ENCODE results near the gene UBA3. TPM values are rescaled to one million over a fixed set of nuclear protein-coding genes. Genes with fewer than 3 reads are reported as not detected.

UBA3 gene
- total RNA-seq: 47.8 TPM

DNA sequence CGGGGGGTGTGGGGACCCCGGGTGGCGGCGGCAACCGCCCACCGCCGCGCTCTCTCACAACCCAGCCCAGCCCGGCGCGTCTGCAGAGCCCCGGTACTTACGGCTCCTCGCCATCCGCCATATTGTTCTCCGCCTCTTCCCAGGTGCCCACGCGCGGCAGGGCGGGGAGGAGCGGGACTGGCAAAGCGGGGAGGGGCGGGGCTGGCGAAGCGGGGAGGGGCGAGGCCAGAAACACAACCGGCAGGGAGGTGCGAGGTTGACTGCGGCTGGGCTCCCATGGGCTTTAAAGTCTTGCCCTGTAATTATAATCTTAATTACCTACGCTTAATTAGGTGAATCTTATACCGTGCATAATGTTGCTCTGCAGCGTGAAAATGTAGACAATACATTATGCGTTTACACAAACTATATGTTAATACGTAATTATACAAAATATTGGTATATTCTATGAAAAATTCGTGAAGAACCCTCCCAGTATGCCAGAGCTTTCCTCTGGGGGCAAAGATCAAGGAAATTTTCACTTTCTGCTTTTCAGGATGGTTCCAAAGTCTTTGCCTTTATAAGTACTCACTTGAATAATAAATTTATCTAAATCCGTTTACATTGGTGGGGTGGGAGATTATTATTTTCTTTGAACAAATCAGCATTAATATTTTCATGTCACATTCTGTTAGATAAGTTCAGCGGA lies at the start of gene UBA3:
UBA3 (minus strand) TSS at position 133 of the 688 bp plus-strand sequence; CDS start at position 121, 12 bp downstream.
- peak; percentile 89 for ATAC-seq

DNA sequence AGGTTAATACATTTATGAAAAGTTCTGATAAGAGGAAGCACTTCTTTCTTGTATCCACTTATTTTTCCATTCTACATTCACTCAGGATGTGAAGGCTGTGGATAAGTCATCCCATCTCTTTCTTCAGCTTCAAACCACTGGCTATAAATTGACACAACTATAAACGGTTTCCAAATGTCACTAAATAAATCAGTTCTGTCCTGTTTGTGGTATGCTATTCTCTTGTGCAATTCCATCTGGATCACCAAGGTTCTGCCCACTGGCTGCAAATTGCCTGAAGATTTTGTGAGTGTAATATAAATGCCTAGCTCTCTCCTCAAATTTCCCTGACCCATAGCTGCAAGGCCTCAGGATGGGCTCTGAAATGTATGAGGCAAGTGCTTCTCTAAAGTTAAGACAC lies 49.4 kb upstream of the UBA3 start:
- ATAC-seq: no peak

DNA sequence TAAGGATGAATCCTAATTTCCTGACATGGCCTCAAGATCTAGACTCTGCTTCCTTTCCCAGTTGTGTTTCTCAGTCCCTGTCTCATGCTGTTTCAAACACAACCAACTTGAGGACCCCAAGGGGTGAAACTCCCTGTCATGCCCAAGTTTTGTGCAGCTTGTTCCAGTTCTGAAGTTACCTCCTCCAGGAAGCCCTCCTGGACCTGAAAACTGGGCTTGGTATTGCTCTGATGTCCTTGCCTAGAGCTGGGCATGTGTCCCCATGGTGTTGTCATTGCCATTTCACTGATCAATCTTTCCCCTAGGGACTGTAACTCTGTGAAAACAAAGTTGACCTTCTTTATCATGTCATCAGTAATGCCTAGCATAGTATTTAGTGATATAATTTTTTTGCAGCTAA lies 48.3 kb upstream of the UBA3 start:
- ATAC-seq: no peak

DNA sequence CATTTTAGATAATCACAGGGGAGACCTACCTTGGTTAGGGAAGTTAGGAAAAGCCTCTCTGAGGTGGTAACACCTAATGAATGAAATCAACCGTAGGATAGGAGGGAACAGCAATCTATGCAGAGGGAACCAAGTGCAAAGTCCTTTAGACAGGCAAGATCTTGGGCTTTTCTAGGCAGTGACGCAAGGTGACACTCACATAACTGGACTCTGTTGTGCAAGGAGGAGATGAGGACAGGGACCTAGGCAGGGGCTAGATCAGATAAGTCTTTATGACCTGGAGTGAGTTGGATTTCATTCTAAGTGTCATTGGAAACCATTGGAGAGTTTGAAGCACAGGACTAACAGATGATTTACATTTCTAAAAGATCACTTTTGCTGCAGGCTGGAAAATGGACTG lies 46.8 kb upstream of the UBA3 start:
- no peak for ATAC-seq

DNA sequence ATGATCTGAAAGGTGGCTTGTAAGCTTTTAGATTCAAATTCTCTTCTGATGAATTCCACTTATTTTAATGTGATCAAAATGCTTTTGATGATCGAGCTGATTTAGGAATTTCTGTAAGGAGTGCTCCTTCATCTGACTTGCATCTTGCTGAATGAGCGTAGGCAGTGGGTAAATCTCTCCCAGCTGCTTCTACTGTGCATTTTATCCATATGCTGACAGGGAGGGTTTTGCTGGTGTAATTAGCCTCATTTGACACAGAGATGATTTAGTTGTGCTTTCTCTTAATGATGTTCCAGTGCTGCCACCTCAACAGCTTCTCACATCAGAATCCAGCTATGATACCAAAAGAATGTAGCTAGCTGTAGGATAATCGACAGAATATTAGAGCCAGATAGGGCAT lies 46.1 kb upstream of the UBA3 start:
- ATAC-seq: no peak

DNA sequence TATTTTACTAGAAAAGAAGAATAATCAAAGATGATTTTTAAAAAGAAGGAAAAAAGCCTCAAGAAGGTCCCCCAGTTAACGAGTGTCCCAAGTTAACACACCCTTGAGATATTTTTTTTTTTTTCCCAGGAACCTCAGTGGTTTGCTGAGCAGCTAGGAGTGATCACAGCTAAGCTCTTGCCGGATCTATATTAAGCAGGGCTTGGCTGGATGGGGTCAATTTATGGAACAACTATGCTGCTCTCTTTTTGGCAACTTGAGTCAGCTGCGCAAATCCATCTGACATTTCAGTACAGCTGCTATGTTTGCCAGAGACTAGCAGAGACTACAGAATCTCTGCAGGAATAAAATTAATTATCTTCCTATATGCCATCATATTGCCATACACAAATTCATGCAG lies 42.2 kb upstream of the UBA3 start, which contains the start of gene LMOD3:
LMOD3 (minus strand) TSS at position 193 of the 400 bp plus-strand sequence. CDS start 209 bp downstream, outside the sequence.
- no peak for ATAC-seq

DNA sequence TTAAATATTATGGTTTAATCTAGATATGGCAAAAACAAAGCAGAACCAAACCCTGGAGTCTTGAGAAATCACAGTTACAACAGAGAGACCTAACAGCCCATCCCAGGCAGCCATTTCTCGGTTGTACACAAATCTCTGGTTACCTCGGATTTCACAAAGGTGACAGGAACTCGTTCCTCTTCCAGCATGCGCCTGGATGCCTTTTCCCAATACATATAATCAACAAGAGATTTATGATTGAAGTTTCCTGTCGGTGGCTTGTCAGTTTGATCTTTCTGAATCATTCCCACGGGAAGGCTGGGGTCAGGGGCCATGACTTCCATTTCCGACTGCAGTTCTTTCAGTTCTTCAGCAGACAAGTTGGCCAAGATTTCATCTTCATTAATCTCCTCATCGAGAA lies 41.8 kb upstream of the UBA3 start:
- no peak for ATAC-seq

DNA sequence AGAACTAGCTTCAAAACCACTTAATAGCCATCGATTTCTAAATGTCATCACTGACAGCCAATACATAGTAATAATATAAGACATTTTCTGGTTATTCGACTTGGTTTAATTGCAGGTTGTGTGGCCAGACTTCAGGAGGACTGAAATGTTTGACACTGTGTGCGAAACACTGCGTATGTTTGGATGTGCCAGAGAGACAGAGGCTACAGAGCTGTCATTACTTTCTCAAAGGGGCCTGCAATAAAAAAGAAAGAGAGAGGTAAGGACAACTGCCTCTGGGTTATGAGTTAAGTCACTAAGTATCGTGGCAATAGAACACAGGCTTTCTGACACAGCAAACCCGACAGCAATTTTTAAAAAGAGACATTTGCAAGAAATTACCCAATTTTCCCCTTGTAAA lies 41.3 kb upstream of the UBA3 start:
- ATAC-seq: no peak

DNA sequence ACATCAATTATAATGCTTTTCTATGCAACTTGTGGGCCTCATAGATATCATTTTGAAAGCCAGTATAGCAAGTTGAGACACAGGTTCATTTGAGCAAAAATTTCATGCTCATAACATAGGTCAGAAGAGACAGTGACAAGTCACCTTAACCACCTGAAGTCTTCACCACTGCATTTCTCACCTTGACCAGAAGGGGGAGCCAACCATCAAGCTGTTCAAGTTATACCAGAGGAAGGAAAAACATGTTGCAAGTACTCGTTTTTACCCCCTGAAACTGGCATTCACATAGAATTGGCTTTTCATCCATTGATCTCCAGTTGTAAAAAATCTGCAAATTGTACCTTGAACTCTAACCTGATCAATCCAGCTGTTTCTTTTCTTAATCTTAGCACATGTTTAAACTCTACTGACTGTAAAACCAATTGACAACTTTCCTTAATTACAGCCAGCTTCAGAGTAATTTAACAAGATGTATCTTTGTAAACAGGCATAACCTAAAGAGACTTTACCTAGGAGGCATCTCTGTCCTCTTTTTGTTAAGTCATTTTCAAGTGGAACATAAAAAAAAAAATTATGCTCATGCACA lies 40.8 kb upstream of the UBA3 start:
- ATAC-seq: peak; percentile 69

DNA sequence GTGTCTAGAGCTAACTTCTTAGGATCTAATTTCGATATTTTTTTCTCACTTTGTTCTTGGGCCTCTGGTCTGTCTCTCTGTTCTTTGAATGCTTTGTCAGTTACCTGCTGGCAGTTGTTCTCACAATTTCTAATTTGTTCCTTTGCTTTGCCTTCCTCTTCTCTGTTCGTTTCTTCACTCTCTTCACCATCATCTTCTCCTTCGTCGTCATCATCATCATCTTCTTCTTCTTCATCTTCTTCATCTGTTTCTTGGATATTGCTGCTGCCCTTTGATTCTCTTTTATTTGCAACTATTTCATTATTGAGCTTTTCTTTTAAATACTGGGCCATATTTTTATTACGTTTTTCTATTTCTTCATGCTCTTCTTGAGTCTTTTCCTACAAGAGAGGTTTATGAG lies 39.5 kb upstream of the UBA3 start:
- no peak for ATAC-seq

DNA sequence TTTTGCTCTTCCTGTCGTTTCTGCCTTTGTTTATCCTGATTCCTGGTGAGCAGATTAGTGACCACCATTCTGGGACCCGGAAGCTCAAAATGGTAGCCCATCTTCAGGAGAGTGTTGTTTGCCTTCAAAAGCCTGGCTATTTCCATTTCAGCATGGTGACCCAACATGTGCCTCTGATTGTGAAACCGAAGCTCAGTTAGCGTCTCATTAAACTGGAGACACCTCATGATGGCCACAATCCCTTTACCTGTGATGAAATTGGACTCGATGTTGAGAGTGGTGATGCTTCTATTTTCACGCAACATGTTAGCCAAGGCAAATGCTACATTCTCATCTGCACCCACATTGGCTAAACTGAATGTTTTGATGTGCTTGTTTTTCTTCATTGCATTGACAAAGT lies 39.0 kb upstream of the UBA3 start:
- ATAC-seq: no peak

DNA sequence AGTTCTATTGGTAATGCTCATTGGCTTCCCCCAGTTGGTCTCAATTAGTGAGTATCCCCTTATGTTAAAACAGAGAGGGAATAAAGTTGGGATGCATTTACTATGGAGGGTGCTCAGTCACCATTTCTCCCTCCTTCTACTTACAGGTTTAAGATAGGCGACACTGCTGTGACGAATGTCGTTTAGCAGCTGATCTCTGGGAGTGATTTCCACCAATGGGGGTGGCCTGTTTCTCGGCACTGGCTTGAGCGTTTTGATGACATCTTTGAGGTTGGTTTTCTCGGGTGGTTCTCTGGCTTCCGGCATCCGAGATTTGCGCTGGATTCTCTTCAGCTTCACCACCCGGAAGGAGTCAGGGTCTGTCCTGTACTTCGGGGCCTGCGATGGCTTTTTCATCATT lies 38.4 kb upstream of the UBA3 start:
- no peak for ATAC-seq

DNA sequence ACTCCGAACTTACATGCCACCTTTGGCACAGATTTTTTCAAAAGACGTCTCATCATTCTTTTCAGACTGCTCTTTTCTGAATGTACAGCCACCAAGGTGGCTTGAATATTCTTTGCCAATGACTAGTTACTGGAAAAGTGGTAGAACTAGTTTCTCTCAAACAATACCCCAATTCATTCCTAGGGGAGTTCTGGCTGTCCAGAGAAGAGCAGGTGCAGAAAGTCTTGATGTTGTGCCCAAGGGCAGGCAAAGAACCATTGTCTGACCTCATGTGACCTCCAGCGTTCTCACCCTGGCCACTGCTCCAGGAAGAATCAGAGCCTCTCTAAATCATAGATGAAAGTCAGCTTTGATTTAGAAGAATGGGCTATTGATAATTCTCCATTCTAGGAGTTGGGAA lies 36.7 kb upstream of the UBA3 start:
- no peak for ATAC-seq

DNA sequence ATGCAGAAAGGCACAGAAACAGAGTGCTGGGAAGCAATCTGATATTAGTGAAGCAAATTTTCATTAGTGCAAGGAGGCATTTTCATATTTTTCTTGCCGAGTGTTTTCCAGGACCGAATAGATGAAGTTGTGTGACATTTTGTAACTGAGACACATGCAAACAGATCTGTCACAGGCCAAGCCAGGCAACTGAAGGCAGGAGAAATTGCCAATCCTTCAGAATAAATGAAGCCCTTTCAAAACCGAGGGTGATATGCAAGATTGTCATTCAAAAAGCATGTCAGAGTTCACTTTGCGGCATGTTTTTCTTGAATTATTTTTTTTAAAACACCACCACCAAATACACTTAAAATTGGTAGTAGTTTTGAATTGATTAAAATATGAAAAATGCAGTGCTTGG lies 36.0 kb upstream of the UBA3 start:
- ATAC-seq: no peak

DNA sequence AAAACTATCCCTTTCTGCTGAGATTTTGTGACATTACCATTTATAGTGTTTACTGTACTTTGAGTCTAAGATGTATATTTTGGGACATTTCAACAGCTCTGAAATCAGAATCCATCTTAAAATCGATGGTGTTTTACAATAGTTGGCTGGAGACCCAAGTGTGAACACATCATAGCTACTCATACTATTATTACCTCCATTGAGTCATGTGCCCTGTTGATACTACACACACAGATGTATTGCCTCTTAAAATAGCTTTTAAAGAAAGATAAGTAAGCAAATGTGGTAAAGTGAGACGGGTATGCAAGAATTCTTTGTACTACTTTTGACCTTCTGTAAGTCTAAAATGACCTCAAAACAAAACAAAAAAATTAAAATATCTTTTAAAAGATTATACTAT lies 35.6 kb upstream of the UBA3 start:
- no peak for ATAC-seq

DNA sequence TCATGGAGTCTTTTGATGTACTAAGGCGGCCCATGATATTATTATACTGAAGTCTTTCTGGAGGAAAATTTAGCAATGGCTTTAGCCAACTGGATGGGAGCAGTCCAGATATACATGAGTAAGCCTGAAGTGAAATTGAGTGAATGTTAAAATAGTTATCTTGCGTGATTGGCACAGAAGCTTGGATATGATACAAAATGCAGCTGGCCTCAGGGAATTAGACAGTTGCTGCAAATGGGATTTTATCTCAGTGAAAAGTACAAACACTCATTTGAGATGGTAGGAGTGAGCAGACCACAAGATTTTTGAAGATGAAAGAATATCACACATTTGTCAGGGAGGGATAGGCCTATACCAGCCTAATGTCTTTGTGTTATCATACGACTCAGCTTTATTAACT lies 33.4 kb upstream of the UBA3 start:
- ATAC-seq: no peak

DNA sequence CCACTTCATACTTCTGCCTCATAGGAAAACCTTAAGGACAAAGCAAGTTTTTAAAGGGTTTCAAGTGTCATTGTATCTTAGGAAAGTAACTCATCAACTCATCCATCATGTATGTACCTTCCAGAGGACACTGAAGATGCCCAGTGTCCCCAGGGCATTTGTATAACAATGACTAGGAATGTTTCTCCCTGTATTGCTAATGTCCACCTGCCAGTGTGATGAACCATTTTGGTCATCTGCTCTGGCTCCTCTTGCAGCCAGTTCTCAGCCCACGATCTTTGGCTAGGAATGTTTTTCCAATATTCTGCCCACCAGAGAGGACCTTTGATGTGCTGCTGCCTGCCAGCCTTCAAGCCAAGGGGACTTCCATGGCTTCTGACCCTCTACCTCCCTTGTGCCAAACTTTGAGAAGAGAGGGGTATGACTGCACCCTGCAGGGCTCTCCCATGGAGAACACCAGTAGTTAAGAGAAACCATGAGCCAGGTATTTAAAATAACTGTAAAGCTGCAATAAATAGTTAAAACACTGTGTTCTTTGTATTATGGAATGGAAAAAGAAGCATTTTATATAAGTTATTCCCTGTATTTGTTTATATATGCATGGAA lies 30.9 kb upstream of the UBA3 start:
- no peak for ATAC-seq

DNA sequence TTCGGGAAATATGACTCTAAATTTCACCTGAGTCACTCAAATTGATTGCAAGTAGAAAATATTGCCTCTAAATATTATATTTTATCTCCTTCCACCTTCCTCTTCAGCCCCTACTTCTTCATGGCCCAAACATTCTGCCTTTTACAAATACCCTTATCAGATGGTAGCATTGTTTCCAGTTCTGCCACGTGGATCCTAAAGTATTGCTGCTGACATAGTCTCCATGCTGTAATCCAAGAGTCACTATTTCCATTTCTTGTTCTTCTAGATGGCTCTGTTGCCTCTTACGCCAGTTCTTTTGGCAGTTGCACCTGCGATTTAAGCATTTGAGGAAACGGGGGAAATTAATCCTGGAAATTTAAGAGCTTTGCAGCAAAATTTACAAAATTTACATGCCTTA lies 28.6 kb upstream of the UBA3 start:
- ATAC-seq: no peak

DNA sequence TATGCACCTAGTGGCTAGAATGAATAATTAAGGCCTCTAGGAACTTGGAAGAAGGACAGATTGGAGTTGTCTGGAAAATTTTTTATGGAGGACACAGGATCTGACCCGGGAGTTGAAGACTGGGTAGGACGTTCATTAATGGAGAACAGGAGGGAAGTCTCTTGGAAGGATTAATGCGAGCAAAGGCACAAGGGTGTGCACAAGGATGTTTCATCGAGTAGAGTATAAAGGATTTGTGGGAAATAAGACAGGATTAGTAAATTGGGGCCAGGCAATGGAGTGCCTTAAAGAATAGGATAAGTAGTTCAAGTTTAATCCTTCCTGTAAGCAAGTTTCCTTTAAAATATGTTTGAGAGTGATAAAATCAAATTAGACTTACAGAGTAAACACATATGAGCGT lies 27.7 kb upstream of the UBA3 start:
- ATAC-seq: no peak

DNA sequence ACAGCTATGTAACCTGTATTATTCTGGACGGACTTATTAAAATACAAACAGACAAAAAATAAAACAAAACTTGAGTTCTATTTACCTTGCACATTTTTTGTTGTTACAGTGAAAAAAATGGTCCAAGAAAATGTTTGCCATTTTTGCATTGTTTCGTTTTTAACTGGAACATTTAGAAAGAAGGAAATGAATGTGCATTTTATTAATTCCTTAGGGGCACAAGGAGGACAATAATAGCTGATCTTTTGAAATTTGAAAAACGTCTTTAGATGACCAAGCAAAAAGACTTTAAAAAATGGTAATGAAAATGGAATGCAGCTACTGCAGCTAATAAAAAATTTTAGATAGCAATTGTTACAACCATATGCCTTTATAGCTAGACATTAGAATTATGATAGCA lies 25.2 kb upstream of the UBA3 start:
- ATAC-seq: no peak

DNA sequence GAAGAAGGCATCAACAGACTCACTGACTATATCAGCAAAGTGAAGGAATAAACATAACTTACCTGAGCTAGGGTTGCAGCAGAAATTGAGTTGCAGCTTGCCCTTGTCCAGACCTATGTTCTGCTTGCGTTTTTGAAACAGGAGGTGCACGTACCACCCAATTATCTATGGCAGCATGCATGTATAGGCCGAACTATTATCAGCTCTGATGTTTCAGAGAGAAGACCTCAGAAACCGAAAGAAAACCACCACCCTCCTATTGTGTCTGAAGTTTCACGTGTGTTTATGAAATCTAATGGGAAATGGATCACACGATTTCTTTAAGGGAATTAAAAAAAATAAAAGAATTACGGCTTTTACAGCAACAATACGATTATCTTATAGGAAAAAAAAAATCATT lies 24.4 kb upstream of the UBA3 start:
- no peak for ATAC-seq

DNA sequence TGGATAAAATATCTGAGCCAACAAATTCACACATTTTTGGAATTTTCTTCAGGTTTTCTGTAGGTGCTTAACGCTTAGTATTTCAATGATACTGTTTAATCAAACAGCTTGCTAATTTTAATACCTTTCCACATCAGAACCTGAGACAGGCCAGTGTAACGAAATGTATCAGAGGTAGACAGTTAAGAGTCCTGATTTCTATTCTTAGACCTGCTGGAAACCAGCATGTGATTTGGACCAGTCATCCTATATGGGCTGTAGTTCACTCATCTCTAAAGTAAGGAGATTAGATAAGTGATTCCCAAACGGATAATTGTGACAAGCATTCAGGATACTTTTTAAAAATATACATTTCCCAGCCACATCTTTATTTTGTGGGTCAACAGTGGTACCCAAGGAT lies 23.0 kb upstream of the UBA3 start:
- ATAC-seq: no peak

DNA sequence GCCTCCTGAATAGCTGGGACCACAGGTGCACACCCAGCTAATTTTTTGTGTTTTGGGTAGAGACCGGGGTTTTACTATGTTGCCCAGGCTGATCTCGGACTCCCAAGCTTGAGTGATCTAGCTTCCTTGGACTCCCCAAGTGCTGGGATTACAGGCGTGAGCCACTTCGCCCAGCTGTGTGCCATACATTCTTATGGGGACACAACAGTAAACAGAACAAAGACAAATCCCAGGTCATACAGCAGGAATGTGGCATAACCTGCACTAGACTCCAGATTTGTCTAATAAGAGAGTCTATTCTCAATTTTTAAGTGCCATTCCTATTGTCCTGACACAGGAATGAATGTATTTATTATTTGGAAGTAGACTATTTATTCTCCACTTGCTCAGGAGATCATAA lies 22.2 kb upstream of the UBA3 start:
- ATAC-seq: peak; percentile 36

DNA sequence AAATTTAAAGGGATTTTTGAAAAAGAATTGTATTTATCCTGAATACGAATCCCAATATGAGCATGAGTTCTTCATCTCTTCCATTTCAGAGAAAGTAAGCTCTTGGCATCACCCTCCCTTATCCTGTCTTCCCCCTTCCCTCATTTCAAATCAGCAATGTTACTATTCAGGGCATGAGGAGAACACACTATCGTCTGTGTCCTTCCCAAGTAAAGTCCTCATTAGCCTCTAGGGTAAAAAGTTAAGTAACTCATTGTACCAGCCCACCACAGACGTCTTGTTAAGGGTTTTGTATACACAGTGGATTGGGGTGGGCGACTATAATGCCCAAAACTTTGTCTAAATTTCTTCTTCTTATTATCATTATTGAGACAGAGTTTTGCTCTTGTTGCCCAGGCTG lies 19.4 kb upstream of the UBA3 start:
- ATAC-seq: no peak
